WI38 (cell line): ENCODE results near the gene HK1.

Experiments used
- H3K4me3 ChIP-seq: 2 replicates; pipeline ENCODE4 v1.5.1; 2011; ENCODE audit warnings: low read depth, mild to moderate bottlenecking, control low read depth, low read length
- CTCF ChIP-seq: IDR thresholded peaks from 2 replicates; pipeline ENCODE4 v1.5.1; 2012; ENCODE audit warnings: low read depth, mild to moderate bottlenecking, control low read depth, low read length

Gene HK1

GRCh38 chr10:69311309-69311708, 33.0 kb downstream of the HK1 start:
- no peak for TF ChIP-seq CTCF
- H3K4me3 ChIP-seq: no peak overlapping the region

DNA sequence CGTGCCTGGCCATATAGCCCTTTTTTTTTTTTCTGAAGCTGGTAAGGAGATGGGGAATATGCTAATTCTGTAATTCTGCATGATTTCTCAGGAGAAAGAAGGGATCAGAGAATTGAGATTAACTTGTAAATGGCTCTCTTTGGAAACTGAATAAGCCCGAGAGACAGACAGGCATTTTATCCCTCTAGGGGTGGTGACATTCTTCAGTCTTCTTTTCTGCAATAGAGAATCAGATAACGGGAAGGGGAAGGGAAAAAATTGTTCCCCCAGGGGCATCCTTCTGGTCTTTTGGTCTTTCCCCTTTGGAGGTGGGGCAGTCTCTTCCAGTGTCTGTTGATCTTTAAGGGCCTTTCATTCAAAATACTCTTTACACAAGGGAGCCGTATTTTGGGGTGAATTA, 34.2 kb downstream of the HK1 start:
- no peak for TF ChIP-seq CTCF
- no peak overlapping the region for H3K4me3 ChIP-seq

GRCh38 chr10:69315100-69315542, 36.8 kb downstream of the HK1 start:
- no peak overlapping the region for H3K4me3 ChIP-seq
- TF ChIP-seq CTCF: no peak

DNA sequence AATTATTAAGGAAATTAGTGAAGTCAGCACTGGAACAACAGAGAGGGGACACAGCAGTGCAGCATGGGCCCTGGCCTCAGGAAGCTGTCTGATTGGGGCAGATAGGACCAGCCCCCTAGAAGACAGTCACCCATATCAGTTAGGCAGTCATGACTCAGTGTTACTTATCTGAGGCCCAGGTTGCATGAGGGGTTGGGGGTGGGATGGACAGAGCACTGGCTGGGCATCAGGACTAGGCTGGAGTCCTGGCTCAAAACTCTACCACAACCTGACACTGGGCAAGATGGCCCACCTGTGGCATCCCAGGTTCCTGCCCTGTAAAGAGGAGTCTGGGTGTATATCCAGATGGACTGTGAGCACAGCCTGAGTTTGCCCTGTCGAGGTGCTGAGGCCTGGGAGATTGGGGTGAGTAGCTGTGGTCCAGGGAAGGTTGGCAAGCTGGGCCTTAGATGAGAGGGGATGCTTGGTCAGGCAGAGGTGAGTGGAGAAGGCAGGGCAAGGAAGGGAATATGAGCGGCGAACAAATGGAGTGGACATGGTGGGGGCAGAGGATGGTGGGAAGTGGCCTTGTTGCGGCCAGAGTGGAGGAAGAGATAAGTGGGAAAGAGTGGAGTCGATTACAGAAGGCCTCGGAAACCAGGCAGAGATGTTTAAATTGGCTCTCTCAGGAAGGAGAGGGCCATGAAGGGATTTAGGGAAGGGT, 37.5 kb downstream of the HK1 start:
- no peak overlapping the region for H3K4me3 ChIP-seq

GRCh38 chr10:69316313-69317059, 38.2 kb downstream of the HK1 start:
- no peak overlapping the region for H3K4me3 ChIP-seq
- no peak for TF ChIP-seq CTCF

More for the DNA sequence above, 37.5 kb downstream of the HK1 start:
- TF ChIP-seq CTCF: no peak

DNA sequence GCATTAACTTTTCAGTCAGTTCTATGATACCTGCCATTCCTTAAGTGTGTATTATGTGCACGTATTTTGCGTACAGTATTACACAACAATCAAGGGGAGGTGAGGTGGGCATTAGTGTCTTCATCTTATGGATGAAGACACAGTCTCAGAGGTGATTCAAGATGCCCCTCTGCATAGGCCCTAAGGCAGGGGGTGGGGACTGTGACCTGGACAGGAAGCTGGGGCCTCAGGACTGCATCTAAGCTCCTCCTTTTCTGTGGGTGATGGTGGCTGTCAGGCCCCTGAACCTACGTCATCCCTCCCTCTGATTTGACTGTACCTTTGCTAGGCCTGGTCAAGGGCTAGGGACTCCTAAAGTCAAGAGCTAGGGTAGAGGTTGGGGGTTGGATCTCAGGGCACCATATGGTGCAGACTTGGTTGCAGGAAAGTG, 38.9 kb downstream of the HK1 start:
- no peak overlapping the region for H3K4me3 ChIP-seq
- no peak for TF ChIP-seq CTCF

DNA sequence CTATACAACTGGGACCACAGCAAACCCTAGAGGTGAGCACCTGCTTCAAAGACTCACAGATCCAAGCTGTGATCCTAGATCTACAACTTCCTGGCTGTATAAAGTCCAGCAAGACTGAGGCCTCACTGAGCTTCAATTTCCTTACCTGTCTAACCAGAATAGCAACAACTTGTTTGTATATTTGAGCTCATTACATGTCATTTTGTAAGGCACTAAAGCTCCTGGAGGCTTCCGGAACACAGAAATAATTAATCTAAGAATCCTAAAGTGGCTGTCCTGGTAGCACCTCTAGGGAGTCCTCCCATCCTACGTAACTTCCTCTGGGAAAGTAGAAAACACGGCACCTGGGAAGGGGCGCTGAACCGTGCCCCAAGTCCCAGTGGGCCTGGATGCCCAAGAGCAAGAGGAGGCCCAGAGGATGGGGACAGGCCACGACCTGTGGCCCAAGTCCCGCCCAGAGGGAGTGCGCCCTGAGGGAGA, 39.4 kb downstream of the HK1 start:
- TF ChIP-seq CTCF: no peak
- H3K4me3 ChIP-seq: peak overlapping the region; percentile 97
